Left renal cortex interstitium (tissue), 4 donors: ENCODE results near the gene UTS2R. TPM values are rescaled to one million over a fixed set of nuclear protein-coding genes. Genes with fewer than 3 reads are reported as not detected.
"Not testable (repeated sequence)": the region's sequence is repeated elsewhere in the genome, so short reads cannot be mapped to it uniquely, and the experiment has no call there.

ENCODE experiments used
- DNase-seq, 4 donors: peaks; one replicate each; pipeline ENCODE4 v3.0.0-alpha.2; 2013; ENCODE audit warnings: low read depth in 4 of 4, low spot score in 2 of 4, missing footprints in 1 of 4
- polyA plus RNA-seq, 4 donors: library from polyadenylated mRNA; unstranded; fragments of 120-200 nt; gene quantifications; one replicate each; pipeline ENCODE4 v1.2.1, GENCODE V29; 2013; ENCODE audit not compliant: insufficient read length in 4 of 4

UTS2R gene
- polyA plus RNA-seq, 4 donors = 0.49 to 1.1 (median 0.67) TPM

DNA sequence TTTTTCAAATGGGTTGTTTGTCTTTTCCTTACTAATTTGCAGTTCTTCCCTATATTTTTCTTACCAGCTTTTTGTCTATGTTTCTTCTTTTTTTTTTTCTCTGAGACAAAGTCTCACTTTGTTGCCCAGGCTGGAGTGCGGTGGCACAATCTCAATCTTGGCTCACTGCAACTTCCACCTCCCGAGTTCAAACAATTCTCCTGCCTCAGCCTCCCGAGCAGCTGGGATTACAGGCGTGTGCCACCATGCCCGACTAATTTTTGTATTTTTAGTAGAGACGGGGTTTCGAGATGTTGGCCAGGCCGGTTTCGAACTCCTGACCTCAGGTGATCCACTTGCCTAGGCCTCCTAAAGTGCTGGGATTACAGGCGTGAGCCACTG, 1.5 kb downstream of the UTS2R start:
- DNase-seq = not testable (repeated sequence)

DNA sequence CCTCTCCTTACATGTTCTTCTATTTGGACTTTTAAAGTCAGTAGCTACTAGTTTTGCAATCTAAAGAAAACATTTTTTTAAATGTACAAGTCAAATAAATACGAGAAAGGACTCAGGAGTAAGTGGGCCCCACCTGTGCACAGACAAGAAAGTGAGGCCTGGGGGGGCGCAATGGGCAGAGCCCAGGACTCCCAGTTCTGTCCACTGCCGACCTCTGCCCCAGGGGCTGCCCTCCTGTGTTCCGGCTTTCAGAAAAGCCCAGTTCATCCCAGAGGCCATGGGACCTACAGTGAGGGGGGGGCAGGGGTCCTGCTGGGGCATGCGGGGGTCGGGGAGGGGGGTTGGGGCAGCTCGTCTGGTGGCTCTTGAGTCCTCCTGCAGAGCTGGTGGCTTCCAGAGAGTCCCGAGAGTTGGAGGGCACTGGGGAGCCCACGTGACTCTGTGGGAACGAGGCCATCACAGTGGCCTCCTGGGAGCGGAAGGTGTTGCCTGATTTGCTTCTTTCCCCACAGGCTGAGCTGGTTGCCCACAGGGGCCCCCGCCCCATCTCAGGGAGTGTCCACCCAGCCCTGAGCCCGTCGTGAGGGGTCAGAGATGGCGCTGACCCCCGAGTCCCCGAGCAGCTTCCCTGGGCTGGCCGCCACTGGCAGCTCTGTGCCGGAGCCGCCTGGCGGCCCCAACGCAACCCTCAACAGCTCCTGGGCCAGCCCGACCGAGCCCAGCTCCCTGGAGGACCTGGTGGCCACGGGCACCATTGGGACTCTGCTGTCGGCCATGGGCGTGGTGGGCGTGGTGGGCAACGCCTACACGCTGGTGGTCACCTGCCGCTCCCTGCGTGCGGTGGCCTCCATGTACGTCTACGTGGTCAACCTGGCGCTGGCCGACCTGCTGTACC, 2.4 kb downstream of the UTS2R start:
- no peak for DNase-seq

DNA sequence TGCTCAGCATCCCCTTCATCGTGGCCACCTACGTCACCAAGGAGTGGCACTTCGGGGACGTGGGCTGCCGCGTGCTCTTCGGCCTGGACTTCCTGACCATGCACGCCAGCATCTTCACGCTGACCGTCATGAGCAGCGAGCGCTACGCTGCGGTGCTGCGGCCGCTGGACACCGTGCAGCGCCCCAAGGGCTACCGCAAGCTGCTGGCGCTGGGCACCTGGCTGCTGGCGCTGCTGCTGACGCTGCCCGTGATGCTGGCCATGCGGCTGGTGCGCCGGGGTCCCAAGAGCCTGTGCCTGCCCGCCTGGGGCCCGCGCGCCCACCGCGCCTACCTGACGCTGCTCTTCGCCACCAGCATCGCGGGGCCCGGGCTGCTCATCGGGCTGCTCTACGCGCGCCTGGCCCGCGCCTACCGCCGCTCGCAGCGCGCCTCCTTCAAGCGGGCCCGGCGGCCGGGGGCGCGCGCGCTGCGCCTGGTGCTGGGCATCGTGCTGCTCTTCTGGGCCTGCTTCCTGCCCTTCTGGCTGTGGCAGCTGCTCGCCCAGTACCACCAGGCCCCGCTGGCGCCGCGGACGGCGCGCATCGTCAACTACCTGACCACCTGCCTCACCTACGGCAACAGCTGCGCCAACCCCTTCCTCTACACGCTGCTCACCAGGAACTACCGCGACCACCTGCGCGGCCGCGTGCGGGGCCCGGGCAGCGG, 3.2 kb downstream of the UTS2R start:
- DNase-seq = no peak

DNA sequence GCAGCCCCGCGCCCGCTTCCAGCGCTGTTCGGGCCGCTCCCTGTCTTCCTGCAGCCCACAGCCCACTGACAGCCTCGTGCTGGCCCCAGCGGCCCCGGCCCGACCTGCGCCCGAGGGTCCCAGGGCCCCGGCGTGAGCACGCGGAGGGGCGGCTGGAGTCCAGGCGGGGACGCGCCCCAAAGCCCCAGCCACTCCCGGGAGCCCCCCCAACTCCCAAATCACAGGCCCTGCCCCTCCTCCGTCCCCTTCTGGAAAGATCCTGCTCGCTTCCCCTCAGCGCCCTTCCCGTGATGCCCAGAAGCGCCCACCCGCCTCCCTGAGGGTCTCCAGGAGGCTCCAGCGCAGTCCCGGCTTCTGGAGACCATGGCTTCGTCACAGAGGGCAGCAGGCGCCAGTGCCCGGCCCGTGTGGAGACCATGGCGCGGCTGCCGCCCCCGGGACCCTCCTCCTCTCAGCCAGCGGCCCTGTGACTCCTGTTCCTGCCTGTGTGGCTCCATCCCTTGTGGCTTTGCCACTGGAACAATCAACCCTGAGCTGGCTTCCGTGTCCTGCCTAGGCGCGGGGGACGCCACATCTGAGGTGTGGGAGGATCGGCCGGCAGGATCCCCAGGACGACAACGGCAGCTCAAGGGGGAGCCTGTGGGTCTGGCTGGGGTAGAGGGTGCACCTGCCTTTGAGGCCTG, 3.9 kb downstream of the UTS2R start:
- no peak for DNase-seq

DNA sequence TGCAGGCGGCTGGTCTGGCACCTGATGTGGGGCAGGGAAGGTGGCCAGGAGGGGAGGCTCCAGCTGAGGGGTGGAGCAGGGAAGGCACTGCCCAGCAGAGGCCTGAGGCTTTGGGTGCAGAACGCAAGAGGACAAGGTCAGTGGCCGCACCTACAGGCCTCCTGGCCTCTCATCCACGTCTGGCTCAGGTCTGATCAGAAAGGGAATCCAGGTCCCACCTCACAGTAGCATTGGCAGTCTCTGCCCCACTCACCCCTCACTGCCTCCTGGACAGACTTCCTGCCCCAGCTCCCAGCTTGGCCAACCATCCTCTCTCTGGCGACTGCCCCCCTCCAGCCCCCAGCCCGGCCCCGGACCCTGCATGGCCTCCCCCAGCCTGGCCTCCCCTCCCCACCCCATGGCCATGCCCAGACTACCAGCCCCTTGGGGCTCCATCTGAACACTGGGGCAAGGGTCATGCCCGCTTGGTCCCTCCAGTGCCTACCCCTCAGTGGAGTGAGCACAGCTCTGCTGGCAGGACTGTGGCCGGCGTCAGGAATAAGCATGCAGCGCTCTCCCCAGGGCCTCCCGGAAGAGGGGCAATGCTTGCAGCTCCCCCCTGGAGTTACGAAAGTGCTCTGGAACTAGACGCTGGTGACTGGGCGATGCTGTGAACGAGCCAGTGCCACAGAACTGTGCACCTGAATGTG, 4.6 kb downstream of the UTS2R start:
- no peak for DNase-seq

DNA sequence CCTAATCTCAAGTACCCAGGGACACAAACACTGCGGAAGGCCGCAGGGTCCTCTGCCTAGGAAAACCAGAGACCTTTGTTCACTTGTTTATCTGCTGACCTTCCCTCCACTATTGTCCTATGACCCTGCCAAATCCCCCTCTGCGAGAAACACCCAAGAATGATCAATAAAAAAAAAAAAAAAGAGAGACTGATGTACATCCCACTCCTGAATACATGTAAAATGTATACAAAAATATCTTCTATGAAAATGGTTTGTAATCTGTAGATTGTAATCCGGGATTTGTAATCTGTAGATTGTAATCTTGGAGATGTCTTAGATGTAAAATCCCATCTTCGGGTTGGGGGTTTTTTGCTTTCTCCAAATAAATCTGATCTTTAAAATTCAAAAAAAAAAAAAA, 5.7 kb downstream of the UTS2R start:
- DNase-seq = not testable (repeated sequence)

DNA sequence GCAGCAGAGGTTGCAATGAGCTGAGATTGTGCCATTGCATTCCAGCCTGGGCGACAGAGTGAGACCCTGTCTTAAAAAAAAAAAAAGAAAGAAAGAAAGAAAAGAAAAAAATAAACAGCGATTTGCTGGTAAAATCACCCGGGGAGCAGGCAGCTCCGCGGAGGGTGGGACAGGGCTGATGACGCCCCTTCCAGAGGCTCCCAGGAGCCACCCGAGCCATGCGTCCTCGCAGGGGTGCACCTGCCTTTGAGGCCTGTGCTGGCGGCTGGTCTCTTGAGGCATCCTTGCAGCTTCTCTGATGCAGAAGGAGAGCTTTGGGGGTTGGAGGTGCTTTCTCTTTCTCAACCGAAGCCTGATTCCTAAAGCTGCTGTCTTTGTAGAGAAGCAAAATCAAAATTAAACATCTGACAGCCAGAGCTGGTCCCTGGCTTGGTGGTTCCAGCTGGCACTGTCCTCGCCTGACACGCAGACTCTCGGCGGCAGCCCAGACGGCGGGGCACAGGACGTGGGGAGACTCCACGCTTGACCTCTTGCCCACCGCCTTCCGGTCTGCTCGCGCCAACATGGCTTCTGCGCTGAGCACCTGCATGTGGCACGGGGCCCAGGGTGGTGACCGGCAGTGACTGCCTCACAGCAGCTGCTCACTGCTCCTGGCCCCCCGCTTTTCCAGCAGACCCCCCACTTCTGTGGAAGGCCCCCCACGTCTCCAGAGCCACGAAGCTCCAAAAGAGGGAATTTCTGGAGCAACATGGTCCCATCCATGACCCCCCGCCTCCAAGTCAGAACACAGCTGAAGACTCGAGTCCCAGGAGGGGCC, 6.6 kb downstream of the UTS2R start:
- no peak for DNase-seq

DNA sequence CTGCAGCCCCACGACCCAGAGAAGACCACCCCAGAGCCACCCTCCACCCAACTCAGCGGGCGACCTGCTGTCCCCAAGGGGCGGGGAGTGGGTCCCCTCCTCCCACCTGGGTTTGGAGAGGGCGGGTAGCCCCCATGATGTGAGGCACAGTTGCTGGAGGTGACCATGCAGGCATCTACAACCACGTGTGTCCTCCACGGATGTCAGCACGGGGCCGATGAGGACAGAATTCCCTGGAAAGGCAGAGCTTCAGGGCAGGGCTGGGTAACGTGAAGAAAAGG, 7.1 kb downstream of the UTS2R start:
- DNase-seq = no peak

DNA sequence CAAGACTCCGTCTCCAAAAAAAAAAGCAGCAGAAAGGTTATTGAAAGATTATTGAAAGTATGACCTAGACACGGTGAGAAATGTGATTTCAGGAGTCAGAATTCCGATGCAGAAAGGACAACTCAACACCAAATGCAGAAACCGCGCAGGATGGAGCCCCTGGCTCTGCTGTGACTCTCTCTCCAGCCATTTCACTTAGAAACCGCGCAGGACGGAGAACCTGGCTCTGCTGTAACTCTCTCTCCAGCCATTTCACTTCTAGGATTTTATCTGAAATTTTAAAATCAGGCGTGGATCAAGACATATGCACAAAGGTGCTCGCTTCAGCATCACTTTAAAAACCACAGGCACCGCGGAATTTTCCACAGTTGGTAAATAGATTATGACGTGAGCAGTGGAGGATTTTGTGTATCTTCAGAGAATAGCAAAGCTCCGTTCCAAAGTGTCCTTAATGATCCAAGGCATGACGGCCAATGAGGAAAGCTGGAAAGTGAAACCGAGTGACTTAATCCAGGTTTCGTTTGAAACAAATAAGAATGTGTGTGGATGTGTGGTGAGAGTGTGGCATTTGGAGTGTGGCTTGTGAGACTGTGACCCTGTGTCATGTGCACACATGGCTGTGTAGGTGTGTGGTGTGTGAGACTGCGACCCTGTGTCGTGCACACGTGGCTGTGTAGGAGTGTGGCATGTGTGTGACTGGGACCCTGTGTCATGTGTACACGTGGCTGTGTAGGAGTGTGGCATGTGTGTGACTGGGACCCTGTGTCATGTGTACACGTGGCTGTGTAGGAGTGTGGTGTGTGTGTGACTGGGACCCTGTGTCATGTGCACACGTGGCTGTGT, 9.5 kb downstream of the UTS2R start:
- DNase-seq = no peak

DNA sequence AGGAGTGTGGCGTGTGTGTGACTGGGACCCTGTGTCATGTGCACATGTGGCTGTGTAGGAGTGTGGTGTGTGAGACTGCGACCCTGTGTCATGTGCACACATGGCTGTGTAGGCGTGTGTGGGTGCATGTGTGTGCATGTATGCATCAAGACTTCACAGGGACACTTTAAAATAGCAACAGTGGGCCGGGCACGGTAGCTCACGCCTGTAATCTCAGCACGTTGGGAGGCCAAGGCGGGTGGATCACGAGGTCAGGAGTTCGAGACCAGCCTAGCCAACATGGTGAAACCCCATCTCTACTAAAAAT, 10.1 kb downstream of the UTS2R start:
- DNase-seq = not testable (repeated sequence)

DNA sequence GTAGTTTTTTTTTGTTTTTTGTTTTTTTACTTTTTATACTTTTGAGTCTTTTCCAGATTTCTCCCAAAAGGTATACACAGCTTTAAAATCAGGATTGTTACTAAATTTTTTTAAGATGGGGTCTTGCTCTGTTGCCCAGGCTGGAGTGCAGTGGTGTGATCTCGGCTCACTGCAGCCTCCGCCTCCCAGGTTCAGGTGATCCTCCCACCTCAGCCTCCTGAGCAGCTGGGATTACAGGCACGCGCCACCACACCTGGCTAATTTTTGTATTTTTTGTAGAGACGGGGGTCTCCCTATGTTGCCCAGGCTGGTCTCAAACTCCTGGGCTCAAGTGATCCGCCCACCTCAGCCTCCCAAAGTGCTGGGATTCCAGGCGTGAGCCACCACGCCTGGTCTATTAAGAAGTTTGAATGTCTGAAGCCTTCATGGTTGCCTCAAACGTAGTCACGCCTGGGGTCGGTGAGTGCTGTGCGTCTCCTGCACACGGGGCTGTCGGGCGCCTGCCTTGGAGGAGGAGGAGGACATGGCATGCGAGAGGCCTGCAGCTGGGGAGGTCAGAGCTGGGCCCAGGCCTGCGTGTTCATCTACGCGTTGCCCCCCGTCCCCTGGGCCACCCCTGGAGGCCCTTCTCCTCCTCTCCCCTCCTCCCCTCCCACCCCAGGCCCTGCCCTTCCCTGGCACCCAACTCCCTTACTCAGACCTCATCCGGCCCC, 10.8 kb downstream of the UTS2R start:
- not testable (repeated sequence) for DNase-seq

DNA sequence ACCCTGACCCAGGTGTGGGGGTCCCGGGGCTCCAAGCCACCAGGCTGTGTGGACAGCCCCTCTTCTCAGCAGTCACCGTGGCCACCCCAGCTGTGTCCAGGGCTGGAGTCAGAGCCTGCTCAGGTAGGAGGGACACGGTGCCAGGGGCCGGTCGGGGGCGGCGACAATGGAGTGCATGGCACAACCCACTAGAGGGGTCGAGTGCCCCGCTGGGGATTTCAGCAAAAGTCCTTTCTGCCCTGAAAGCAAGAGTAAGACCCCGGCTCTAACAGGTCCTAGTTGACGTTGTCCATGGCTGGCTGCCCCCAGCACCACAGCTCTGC, 11.3 kb downstream of the UTS2R start:
- DNase-seq = no peak

DNA sequence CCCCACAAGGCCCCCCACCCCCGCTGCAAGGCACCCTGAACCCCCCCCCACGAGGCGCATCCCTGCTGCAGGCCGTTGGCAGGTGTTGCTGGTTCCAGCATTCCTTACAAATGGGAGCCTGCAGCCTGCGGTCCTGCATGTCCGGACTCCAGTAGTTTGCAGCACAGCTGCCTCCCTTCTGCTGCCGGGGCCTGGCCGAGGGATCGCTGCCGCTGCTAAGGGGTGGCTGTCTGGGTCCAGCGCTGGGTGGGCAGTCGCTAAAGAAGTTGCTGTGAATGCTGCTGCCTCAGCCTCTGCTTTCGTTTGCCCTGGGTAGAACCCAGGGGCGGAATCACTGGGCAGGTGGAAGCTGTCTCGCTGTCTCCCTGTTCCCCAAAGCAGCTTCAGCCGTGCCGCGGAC, 11.8 kb downstream of the UTS2R start:
- DNase-seq = no peak

DNA sequence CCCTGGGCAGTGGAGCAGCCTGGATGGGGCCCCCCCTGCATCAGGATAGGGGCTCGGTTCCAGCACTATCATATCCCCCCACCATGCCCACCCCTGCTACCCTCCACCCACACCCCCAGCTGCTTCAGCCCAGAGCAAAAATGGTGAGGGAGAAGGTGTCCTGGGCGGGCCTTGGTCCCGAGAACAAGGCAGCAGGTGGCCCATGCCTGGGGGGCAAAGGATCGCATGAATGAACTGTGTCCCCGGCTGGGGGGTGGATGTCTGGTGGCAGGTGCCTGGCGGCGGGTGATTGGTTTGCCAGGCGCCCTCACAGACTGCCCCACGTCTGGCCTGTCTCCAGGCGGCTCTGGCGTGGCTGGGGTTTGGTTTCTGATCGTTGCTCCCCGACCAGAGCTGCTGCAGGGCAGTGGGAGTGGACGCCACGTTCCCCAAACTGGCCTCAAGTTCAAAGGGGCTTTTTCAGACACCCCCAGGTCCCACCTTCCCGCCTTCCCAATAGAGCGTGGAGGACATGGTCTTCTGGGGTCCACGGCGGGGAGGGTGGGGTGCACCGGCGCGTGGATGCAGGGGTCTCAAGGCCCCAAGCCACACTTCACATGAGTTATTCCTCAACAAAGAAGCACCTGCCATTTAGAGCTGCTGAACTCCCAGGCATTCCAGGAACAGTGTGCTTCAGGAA, 12.6 kb downstream of the UTS2R start:
- DNase-seq = no peak

DNA sequence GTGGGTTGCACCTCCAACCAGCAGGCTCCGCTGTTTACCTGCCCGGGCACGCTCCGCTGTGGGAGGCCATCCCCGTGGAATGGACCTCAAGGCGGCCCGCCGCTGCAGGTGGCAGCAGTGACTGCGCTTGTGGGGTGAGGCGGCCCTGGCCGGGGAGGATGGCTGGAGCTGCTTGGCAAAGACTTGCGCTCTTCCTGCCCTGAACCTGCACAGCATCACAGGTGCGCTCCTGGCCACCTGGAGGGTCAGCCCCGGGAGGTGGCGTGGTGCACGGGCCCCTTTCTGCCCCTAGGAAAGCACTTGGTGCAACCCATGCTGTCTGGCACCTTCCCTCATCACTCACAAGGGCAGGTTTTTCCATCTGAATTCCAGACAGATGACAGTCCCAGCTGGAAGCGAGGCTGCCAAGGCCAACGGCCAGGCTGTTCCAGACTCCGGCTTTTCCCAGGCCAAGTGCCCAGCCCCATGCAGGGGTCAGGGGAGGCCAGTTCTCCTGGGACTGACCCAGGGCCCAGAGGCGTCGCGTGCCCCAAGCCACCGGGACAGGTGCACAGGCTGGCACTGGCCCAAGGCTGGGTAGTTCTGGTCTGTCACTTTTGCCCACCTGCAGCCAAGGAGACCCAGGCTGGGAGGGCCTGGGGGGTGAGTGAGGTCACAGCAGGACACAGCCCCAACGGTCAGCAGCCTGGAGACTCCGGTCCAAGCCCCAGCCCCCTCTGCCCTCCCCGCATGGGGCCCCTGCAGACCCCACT, 13.3 kb downstream of the UTS2R start:
- DNase-seq = no peak

DNA sequence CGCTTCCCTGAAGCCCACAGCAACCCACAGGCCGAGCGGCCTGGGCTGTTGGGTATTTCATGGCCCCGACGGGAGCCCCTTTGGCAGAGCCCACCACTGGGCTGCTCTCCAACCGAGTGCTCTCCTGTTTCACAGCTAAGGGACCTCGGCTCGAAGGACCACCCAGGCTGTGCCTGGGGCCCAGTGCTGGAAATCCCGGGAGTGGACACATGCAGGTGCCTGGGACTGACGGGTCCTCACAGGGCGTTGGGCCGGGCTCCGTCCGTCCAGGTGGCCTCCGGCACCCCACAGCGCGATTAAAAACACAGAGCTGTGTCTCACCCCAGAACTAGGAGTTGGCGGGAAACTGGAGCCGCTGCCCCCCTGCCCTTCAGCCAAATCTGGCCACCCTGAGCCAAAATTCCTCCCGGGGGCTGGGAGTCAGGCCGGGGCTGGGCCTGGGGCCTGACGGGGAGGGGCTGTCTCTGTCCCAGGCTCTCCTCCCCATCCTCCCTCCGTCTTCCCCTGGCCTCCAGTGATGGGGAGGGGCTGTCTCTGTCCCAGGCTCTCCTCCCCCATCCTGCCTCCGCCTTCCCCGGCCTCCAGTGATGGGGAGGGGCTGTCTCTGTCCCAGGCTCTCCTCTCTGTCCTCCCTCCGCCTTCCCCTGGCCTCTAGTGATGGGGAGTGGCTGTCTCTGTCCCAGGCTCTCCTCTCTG, 14.1 kb downstream of the UTS2R start:
- DNase-seq = no peak

DNA sequence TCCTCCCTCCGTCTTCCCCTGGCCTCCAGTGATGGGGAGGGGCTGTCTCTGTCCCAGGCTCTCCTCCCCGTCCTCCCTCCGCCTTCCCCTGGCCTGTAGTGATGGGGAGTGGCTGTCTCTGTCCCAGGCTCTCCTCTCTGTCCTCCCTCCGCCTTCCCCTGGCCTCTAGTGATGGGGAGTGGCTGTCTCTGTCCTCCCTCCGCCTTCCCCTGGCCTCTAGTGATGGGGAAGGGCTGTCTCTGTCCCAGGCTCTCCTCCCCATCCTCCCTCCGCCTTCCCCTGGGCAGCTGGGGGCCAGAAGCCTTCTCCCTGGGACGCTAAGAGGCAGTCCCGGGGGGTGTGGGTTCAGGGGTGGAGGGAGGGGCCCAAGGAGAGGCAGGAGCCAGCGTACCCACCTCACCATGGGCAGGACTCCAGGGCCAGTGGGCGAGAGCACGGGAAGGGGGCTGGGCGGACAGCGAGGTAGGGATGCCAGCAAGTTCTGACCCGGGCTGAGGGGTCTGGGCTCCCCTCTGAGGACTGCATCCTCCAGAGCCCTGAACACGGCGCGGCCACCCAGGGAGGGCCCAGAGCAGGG, 14.8 kb downstream of the UTS2R start:
- DNase-seq = no peak
